NK-92 (cell line): ENCODE results near the gene LONP2.

ENCODE experiments used
- DNase-seq: peaks from one replicate; lab custom pipeline; 2025; ENCODE audit not compliant: unreplicated experiment; lab: John Stamatoyannopoulos, UW

The LONP2 gene

GRCh38 chr16:48244080-48244862, at the start of gene LONP2:
Gene LONP2 (plus strand): TSS chr16:48244300. CDS start chr16:48244389, 89 bp downstream.
- DNase-seq, result no peak

DNA sequence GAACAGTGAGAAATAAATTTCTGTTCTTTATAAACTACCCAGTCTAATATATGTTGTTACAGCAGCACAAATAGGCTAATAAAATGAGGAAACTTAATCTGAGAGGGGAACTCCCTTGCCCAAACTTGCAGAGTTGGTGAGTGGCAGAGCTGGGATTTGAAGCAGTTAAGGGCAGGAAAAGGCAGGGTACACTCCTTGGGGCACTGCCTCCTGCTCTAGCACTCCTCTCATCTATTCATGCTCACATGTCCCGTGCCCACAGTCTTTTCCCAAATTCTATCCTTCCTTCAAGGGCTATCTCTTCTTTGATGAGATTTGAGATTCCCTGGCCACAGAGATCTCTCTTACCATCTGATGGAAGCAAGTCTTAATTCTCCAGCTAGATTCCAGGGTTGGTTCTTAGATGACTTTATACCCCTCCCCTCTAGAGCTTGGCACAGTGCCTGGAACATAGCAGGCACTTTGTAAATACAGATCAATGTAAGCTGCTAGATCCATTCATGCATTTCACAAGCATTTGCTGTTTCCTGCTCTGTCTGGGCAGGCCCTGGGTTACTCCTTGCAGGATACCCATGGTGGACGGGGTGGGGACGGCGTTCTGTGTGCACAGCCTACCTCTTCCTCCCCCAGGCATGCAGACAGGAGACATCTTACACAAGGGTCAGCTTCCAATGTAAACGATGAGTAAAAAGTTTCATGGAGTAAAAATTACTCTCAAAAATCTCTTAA, 49.1 kb upstream of the LONP2 start:
- DNase-seq, result no peak

- no peak for DNase-seq
Observed at GRCh38 chr16:48197294-48197693, 46.8 kb upstream of the LONP2 start.

DNA sequence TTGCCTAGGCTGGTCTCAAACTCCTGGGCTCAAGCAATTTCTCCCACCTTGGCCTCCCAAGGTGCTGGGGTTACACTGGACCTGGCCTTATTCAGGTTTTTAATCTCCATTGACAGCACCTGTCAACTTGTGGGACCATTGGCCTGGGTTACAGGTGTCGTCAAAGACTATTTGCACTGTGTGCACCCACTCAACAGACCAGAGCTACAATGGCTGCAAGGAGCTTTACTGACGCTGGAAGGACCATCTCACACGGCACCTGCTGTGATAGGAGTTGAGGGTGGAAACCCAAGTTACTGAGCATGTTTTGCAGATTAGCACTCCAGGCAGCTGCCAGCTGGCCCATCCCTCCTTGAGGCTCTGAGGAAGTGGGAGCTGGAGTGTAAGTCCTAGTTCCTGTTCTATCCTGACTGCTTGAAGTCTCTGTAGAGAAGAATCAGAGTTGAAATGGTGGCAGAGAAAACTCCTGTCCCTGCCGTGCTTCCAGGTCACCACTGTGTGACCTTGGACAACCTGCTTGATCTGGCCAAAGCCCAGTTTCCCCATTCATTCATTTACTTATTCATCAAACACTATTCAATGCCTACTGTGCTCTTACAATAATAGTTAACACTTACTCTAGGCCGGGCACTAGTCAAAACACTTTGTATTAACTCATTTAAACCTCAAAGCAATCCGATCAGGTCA, 42.4 kb upstream of the LONP2 start:
- no peak for DNase-seq

DNA sequence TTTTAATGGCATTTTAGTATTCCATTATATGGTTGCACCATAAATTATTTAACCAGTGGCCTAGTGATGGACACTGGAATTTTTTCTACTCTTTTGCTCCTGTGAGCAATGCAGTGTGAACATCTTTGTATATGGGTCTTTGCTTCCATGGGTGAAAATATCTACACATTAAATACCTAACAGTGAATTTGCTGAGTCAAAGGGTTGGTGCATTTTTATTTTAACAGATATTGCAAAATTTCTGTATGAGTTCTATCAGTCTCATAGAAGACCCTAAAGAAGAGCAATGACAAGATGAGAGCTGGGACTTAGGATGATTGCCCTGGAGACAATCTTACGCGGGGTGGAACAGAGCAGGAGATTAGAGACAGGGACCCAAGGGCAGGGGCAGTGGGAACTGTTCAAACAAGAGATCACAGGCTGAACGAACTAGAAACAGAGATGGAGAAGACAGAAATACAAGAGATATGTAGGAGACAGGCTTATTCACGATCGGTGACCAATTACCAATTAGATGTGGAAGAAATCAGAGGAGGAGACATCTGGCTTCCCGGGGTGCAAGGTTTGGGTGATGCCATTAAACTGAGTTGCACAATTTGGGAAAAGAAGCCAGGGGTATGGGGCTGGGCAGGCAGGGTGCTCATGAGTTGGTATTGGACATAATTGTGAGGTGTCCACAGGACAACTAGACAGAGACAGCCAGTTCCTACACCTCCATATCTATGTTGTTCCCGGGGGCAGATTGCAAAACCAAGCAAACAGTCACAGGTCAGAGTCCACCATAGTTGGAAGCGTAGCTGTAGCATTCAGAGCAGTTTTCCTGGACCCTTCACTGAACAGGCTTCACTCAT, 39.9 kb upstream of the LONP2 start:
- no peak for DNase-seq

DNA sequence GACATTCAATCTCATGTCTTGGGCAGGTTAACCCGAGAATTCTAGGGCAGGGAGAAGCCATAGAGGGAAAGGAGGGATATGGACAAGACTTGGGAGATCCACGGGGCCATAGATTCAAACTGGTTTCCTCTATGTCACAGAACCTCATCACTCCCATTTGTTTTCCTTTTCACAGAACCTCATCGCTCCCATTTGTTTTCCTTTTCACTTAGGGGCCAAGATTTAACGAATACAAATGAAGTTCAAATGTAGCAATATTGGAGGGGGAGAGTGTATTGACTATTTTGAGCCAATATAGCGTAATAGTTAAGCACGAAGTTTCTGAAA, 39.3 kb upstream of the LONP2 start:
- no peak for DNase-seq

GRCh38 chr16:48206594-48207242, 37.4 kb upstream of the LONP2 start:
- no peak for DNase-seq

- DNase-seq, result no peak
Observed at GRCh38 chr16:48210747-48211146, 33.4 kb upstream of the LONP2 start.

- no peak for DNase-seq
Observed at GRCh38 chr16:48212033-48212432, 32.1 kb upstream of the LONP2 start.

DNA sequence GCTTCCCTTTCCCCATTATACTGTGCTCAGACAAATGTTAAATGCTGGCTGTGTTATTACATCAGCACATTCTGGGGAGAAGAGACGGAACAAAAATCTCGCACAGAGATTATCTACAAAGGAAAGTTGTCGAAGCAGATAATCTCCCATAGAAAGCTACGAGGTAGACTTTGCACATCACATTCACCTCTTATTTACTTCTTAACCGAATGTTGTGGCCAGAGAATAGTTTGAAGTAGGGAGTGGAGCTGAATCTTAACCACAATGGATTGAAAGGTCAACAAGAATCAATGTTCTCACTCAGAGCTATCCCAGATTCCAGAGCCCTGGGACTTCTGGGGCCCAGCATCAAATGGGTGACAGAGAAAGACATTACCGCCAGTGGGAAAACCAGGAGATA, 28.4 kb upstream of the LONP2 start:
- no peak for DNase-seq

GRCh38 chr16:48217708-48218107, 26.4 kb upstream of the LONP2 start:
- DNase-seq, result no peak

GRCh38 chr16:48218473-48218872, 25.6 kb upstream of the LONP2 start:
- DNase-seq, result no peak

- DNase-seq, result no peak
Observed at GRCh38 chr16:48220891-48221290, 23.2 kb upstream of the LONP2 start.

DNA sequence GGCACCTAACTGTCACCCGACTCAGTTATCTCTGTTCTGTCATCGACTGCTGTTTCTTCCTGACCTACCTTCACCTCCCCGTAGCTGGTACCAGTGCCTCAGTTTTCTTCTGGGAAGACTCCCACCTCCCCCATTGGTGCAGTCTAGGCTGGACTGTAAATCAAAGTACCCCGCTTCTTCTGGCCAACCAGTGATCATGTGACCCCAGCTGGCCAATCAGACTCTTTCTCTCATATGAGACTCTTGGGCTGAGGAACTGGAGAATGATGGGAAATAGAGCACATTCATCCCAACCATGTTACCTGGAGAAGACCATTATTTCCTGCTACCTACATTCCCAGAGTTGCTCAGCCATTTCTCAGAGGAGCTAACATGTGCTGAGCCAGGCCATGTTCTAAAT, 20.6 kb upstream of the LONP2 start:
- DNase-seq, result no peak

- no peak for DNase-seq
Observed at GRCh38 chr16:48225456-48225855, 18.6 kb upstream of the LONP2 start.

DNA sequence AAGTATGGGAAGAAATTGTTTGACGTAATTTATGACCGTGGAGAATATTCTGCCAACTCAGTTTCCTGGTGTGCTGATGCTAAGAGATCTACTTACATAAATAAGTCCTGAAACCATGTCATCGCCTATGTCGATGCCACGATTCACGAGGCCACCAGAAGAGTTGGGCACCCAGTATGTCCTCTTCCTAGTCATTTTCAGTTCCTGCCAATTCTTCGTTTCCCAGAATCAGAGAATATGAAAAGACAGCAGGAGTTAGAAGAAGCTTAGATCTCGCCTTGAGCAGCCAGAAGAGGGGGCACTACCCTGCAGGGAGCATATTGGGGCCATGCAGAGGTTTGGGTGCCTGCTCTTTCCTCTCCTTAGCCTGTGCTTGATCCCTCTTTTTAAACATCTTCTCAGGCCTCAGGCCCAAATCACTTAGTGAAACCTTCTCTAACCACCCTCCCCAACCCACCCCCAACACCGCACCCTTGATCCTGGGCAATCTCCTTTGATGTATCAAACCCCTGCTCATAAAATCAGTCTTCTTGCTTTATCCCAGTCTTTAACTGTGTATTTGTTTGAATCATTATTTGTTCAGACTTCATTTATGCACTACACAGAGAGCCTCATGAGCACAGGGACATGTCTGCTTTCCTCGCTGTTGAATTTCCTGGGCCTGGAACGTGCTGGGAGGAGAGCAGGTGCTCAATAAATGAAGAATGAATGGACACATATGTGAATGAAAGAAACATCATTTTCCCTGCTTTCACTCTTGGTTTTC, 12.2 kb upstream of the LONP2 start:
- no peak for DNase-seq

DNA sequence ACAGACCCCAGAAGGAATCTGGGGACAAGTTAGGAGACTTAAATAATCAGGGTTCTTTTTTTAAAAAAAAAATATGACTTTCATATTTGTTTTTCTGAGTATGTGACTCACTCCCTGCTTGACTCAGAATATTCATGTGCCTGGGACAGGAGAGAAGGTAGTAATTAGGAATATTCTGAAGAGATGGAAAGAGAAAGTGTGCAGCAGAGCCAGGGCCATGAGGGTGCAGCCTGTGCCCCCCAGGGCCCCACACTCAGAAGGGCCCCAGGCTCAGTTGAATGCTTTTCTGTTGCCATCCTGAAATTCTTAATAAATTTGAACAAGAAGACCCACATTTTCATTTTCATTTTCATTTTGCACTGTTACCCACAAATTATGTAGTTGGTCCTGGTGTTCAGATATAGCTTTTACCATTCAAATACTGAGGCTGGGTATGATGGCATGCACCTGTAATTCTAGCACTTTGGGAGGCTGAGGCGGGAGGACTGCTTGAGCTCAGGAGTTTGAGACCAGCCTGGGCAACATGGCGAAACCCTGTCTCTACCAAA, 11.5 kb upstream of the LONP2 start:
- DNase-seq, result no peak

- no peak for DNase-seq
Observed at GRCh38 chr16:48234630-48235029, 9.5 kb upstream of the LONP2 start.

- DNase-seq, result no peak
Observed at GRCh38 chr16:48235058-48235555, 9.0 kb upstream of the LONP2 start.
